Trophoblast cell (in vitro differentiated cells and primary cell): ENCODE data around the gene ALG3.
"Not testable (repeated sequence)": the region's sequence is repeated elsewhere in the genome, so short reads cannot be mapped to it uniquely, and the experiment has no call there.

Experiments used
- DNase-seq, 2 donors: peaks; one replicate each; pipeline ENCODE4 v3.0.0-alpha.2; 2016
- H2AFZ ChIP-seq: 2 replicates; pipeline ENCODE4 v1.6.1; 2013; ENCODE audit warnings: low read length, moderate library complexity, mild to moderate bottlenecking; ENCODE audit not compliant: insufficient read depth, poor library complexity
- H2AK5ac ChIP-seq: 2 replicates; pipeline ENCODE4 v1.6.1; 2013; ENCODE audit warnings: mild to moderate bottlenecking, low read length
- H2BK120ac ChIP-seq: 2 replicates; pipeline ENCODE4 v1.6.1; 2013; ENCODE audit warnings: low read length, mild to moderate bottlenecking, moderate library complexity; ENCODE audit not compliant: insufficient read depth, poor library complexity
- H2BK12ac ChIP-seq: 2 replicates; pipeline ENCODE4 v1.6.1; 2013; ENCODE audit warnings: mild to moderate bottlenecking, low read length, moderate library complexity
- H2BK5ac ChIP-seq: 2 replicates; pipeline ENCODE4 v1.6.1; 2013; ENCODE audit warnings: low read length, low read depth, moderate library complexity, mild to moderate bottlenecking; ENCODE audit not compliant: poor library complexity
- H3K14ac ChIP-seq: 2 replicates; pipeline ENCODE4 v1.6.1; 2013; ENCODE audit warnings: mild to moderate bottlenecking, low read length
- H3K18ac ChIP-seq: 2 replicates; pipeline ENCODE4 v1.6.1; 2013; ENCODE audit warnings: mild to moderate bottlenecking, low read length
- H3K23ac ChIP-seq: 2 replicates; pipeline ENCODE4 v1.6.1; 2013; ENCODE audit warnings: low read length
- H3K27ac ChIP-seq: 2 replicates; pipeline ENCODE4 v1.5.1; 2013; ENCODE audit warnings: low read depth, mild to moderate bottlenecking, inconsistent platforms, low read length, moderate library complexity
- H3K27me3 ChIP-seq: 2 replicates; pipeline ENCODE4 v1.6.1; 2013; ENCODE audit warnings: inconsistent platforms, mild to moderate bottlenecking, low read length, moderate library complexity; ENCODE audit not compliant: insufficient read depth
- H3K36me3 ChIP-seq, 2 experiments: 1 replicate in 1 of 2; 2 replicates in 1 of 2; pipeline ENCODE4 v1.6.1; 2013; ENCODE audit warnings: low read length in 2 of 2, mild to moderate bottlenecking in 2 of 2, moderate library complexity in 1 of 2; ENCODE audit not compliant: insufficient read depth in 2 of 2, control insufficient read depth in 1 of 2
- H3K4ac ChIP-seq: 2 replicates; pipeline ENCODE4 v1.6.1; 2013; ENCODE audit warnings: low read depth, mild to moderate bottlenecking, low read length, moderate library complexity
- H3K4me1 ChIP-seq, 2 experiments: 1 replicate in 1 of 2; 2 replicates in 1 of 2; pipeline ENCODE4 v1.6.1; 2013; ENCODE audit warnings: low read length in 2 of 2, mild to moderate bottlenecking in 2 of 2, moderate library complexity in 1 of 2; ENCODE audit not compliant: insufficient read depth in 2 of 2, control insufficient read depth in 1 of 2
- H3K4me2 ChIP-seq: 2 replicates; pipeline ENCODE4 v1.6.1; 2013; ENCODE audit warnings: inconsistent platforms, mild to moderate bottlenecking, low read length, moderate library complexity
- H3K4me3 ChIP-seq: 2 replicates; pipeline ENCODE4 v1.5.1; 2013; ENCODE audit warnings: mild to moderate bottlenecking, low read depth, low read length, inconsistent platforms
- H3K79me1 ChIP-seq: one replicate; pipeline ENCODE4 v1.6.1; 2013; ENCODE audit warnings: low read length
- H3K79me2 ChIP-seq: 2 replicates; pipeline ENCODE4 v1.6.1; 2013; ENCODE audit warnings: low read length, mild to moderate bottlenecking; ENCODE audit not compliant: control insufficient read depth, insufficient read depth, poor library complexity
- H3K9ac ChIP-seq: 2 replicates; pipeline ENCODE4 v1.6.1; 2013; ENCODE audit warnings: mild to moderate bottlenecking, low read length
- H3K9me3 ChIP-seq: 2 replicates; pipeline ENCODE4 v1.6.1; 2013; ENCODE audit warnings: low read depth, mild to moderate bottlenecking, control low read depth, inconsistent platforms, low read length; ENCODE audit not compliant: insufficient read depth
- H4K12ac ChIP-seq: 2 replicates; pipeline ENCODE4 v1.6.1; 2013; ENCODE audit warnings: low read depth, mild to moderate bottlenecking, low read length, moderate library complexity
- H4K8ac ChIP-seq: 2 replicates; pipeline ENCODE4 v1.6.1; 2013; ENCODE audit warnings: low read depth, mild to moderate bottlenecking, low read length, moderate library complexity
- H4K91ac ChIP-seq: one replicate; pipeline ENCODE4 v1.6.1; 2013; ENCODE audit warnings: low read depth, mild to moderate bottlenecking, low read length, moderate library complexity
- WGBS: extraction: QIAGEN DNeasy Blood & Tissue Kit; methylation state at CpG from one replicate; pipeline ENCODE4 v1.1.7; 2013; ENCODE audit warnings: missing lambda C conversion rate; ENCODE audit not compliant: insufficient read length, insufficient coverage; ENCODE audit errors: extremely low coverage; 5-methylcytosine and 5-hydroxymethylcytosine counted together

Gene ALG3

DNA sequence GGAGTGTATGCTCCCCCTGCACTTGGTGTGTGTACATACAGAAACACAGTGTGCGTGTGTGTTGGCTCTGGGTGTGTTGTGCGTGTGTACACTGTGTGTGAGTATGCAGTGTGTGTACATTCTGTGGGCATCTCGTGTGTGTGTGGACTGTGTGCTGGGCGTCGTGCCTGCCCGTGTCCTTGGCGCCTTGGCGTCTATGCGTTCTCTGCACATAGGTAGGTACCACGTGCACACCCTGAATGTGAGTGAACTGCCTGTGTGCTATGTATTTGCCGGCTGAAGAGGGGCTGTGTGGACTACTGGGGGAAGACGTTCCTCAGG lies 26.6 kb upstream of the ALG3 start:
- Histone ChIP-seq H2BK12ac (no peak overlapping the region), H4K8ac (no peak overlapping the region), H3K79me2 (no peaks in the 10 kb centered on the region), H2BK5ac (no peak overlapping the region), H3K27ac (no peak overlapping the region), H2AK5ac (no peak overlapping the region), H3K4me3 (peak overlapping the region; percentile 55), H3K36me3 (no peaks in the 10 kb centered on the region), H3K14ac (no peak overlapping the region), H2BK120ac (no peak overlapping the region), H2AFZ (no peak overlapping the region), H3K27me3 (peaks cover 25% of the 10 kb centered on the region), H3K23ac (no peak overlapping the region), H3K4ac (no peak overlapping the region), H3K79me1 (no peaks in the 10 kb centered on the region), H3K4me1 (no peaks in the 10 kb centered on the region), H3K4me2 (no peak overlapping the region), H3K9ac (no peak overlapping the region), H3K9me3 (peaks cover 7% of the 10 kb centered on the region), H4K91ac (no peak overlapping the region), H4K12ac (no peak overlapping the region), H3K18ac (no peak overlapping the region)
- DNase-seq: no peak
- no CpG with 5 or more reads among the region's 12 CpGs for WGBS

GRCh38 chr3:184272269-184272668 lies 23.5 kb upstream of the ALG3 start:
- Histone ChIP-seq H4K12ac (no peak overlapping the region), H3K9ac (no peak overlapping the region), H2AFZ (no peak overlapping the region), H3K79me1 (no peaks in the 10 kb centered on the region), H3K4me2 (no peak overlapping the region), H3K4ac (no peak overlapping the region), H2BK12ac (no peak overlapping the region), H4K91ac (no peak overlapping the region), H4K8ac (no peak overlapping the region), H3K14ac (no peak overlapping the region), H3K23ac (no peak overlapping the region), H3K4me3 (no peak overlapping the region), H3K79me2 (no peaks in the 10 kb centered on the region), H3K36me3 (no peaks in the 10 kb centered on the region), H2BK120ac (no peak overlapping the region), H3K18ac (no peak overlapping the region), H3K9me3 (peaks cover 7% of the 10 kb centered on the region), H2AK5ac (no peak overlapping the region), H3K27ac (no peak overlapping the region), H3K27me3 (peaks cover 20% of the 10 kb centered on the region), H3K4me1 (no peaks in the 10 kb centered on the region), H2BK5ac (no peak overlapping the region)
- no peak for DNase-seq
- no CpG with 5 or more reads among the region's 1 CpG for WGBS

DNA sequence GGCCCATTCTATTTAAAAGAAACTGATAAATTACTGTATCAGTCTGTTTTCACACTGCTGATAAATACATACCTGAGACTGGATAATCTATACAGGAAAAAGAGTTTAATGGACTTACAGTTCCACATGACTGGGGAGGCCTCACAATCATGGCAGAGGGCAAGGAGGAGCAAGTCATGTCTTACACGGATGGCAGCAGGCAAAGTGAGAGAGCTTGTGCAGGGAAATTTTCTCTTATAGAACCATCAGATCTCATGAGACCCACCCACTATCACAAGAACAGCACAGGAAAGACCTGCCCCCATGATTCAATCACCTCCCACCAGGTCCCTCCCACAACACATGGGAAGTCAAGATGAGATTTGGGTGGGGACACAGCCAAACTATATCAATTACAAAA lies 18.5 kb upstream of the ALG3 start:
- H2BK12ac ChIP-seq, H3K14ac ChIP-seq, H3K4me2 ChIP-seq, H4K12ac ChIP-seq, H4K8ac ChIP-seq, H3K79me1 ChIP-seq, H3K79me2 ChIP-seq, H2AK5ac ChIP-seq, H2BK5ac ChIP-seq, H2AFZ ChIP-seq, H3K9me3 ChIP-seq, H3K4ac ChIP-seq, H3K4me1 ChIP-seq, H3K36me3 ChIP-seq, H4K91ac ChIP-seq, H3K23ac ChIP-seq, H2BK120ac ChIP-seq, DNase-seq, H3K9ac ChIP-seq, H3K4me3 ChIP-seq, H3K27ac ChIP-seq, H3K18ac ChIP-seq: not testable (repeated sequence)
- no CpG with 5 or more reads among the region's 1 CpG for WGBS
- peaks cover 11% of the 10 kb centered on the region for H3K27me3 ChIP-seq

DNA sequence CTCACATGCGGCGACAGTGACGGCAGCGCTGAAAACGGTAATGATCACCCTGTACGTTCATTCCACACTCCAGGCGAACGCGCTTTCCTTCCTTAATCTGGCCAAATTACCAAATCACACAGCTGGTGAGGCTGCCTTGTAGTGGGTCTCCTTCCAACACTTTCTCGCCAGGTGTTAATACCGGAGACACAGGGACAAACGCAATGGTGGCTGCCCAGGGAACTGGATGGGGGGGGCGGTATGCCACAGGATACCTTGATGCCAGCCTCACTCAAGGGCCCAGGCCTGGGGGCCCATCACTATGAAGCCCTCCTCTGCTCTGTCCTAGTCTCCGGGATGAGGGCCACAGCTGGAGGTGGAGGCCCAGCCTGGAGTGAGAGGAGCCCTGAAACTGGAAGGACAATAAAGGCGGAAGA lies 14.0 kb upstream of the ALG3 start:
- peak in 1 of 2 donors; percentile 16 for DNase-seq
- H3K14ac ChIP-seq: no peak overlapping the region
- WGBS: no CpG with 5 or more reads among the region's 15 CpGs
- H2BK120ac ChIP-seq: no peak overlapping the region
- no peak overlapping the region for H2BK12ac ChIP-seq
- H3K9ac ChIP-seq: no peak overlapping the region
- no peaks in the 10 kb centered on the region for H3K79me1 ChIP-seq
- no peaks in the 10 kb centered on the region for H3K79me2 ChIP-seq
- no peak overlapping the region for H4K8ac ChIP-seq
- no peak overlapping the region for H3K4ac ChIP-seq
- H2AFZ ChIP-seq: no peak overlapping the region
- no peak overlapping the region for H4K91ac ChIP-seq
- H3K23ac ChIP-seq: no peak overlapping the region
- peak overlapping the region; percentile 87 for H3K4me2 ChIP-seq
- no peak overlapping the region for H3K18ac ChIP-seq
- H3K27ac ChIP-seq: no peak overlapping the region
- H3K36me3 ChIP-seq: no peaks in the 10 kb centered on the region
- peaks cover 8% of the 10 kb centered on the region for H3K9me3 ChIP-seq
- peak overlapping the region; percentile 48 for H3K4me3 ChIP-seq
- no peak overlapping the region for H2BK5ac ChIP-seq
- H2AK5ac ChIP-seq: no peak overlapping the region
- peaks cover 37% of the 10 kb centered on the region for H3K27me3 ChIP-seq
- H4K12ac ChIP-seq: no peak overlapping the region
- H3K4me1 ChIP-seq: peaks cover 15% of the 10 kb centered on the region in 2 experiments
